Measurements from ENCODE around the gene PTBP1. TPM values are rescaled to one million over a fixed set of nuclear protein-coding genes. Genes with fewer than 3 reads are reported as not detected.

The PTBP1 gene
- total and polyA plus RNA-seq, 9 of the 15 experiments (the other 6 are each of a cell fraction or from before 2014, with no cell fraction given), result 14.0 to 759 (median 234) TPM

DNA sequence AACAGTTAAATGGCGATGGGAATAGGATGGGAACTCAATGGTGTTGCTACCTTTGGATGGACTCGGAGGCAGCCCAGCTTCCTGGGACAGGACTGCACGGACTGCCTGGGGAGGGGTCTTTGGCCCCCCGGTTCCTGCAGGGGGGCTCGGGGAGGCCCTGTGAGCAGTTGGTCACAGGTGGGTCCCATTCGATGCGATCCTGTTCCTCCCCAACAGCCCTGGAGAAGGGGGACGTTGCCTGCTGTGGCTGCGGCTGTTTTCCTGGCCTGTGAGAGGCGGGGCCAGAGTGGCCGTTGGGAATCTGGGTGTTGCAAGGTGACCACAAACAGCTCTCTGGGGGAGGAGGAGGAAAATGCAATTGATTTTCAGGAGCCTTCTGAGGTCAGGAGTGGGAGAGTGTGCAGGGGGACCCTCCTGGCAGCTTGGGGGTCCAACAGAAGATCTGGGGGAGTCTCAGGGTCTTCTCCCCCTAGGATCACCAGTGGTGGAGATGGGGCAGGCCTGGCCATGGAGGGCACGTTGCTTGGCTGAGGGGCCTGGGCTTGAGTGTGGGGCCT is 26.4 kb downstream of the PTBP1 start (continued):
- no peak for TF ChIP-seq PTRF (tag; IDR thresholded peaks at IDR 0.05)
- TF ChIP-seq MYBL2 (IDR thresholded peaks at IDR 0.05; ENCODE audit: low read depth), result no peak; the same call in 1 of the 2 replicates
- no peak for TF ChIP-seq MYBL2 (CRISPR knock-in tag; IDR thresholded peaks at IDR 0.05; ENCODE audit: borderline replicate concordance)
- no peak for TF ChIP-seq ZKSCAN8 (CRISPR knock-in tag; IDR thresholded peaks at IDR 0.05)
- no peak for TF ChIP-seq PTBP1 (IDR thresholded peaks at IDR 0.05; ENCODE audit: low read depth, low read length)
- no peak for TF ChIP-seq ZC3H8 (IDR thresholded peaks at IDR 0.05)
- TF ChIP-seq ELK1 (CRISPR knock-in tag; IDR thresholded peaks at IDR 0.05), result no peak
- no peak for TF ChIP-seq SNRNP70 (optimal IDR thresholded peaks at IDR 0.05; ENCODE audit: low read depth, low read length)
- TF ChIP-seq MAZ (CRISPR knock-in tag; conservative IDR thresholded peaks at IDR 0.05 in 1 of 2, IDR thresholded peaks at IDR 0.05 in 1 of 2), result peak; percentile 82 to 92
- TF ChIP-seq NFRKB (IDR thresholded peaks at IDR 0.05; ENCODE audit: low read depth), result no peak; the same call in 1 of the 2 replicates
- no peak for TF ChIP-seq TAF9B (IDR thresholded peaks at IDR 0.05; ENCODE audit: partially characterized antibody)
- TF ChIP-seq ZNF3 (CRISPR knock-in tag; IDR thresholded peaks at IDR 0.05), result no peak
- TF ChIP-seq YY1 (IDR thresholded peaks at IDR 0.05; ENCODE audit: borderline replicate concordance in 1 of 3, control insufficient read depth in 1 of 3, extremely low read depth in 1 of 3, insufficient read depth in 3 of 3, insufficient read length in 1 of 3, insufficient replicate concordance in 2 of 3, low read depth in 1 of 3, low read length in 2 of 3), result no peak
- no peak for TF ChIP-seq ZC3H4 (CRISPR knock-in tag; IDR thresholded peaks at IDR 0.05; ENCODE audit: borderline replicate concordance)
- no peak for TF ChIP-seq SP1 (CRISPR knock-in tag; IDR thresholded peaks at IDR 0.05)
- no peak for TF ChIP-seq TAF15 (IDR thresholded peaks at IDR 0.05; ENCODE audit: low read depth, low read length)
- TF ChIP-seq BRF2 (IDR thresholded peaks at IDR 0.05; ENCODE audit: borderline replicate concordance, insufficient read depth, insufficient read length), result no peak
- TF ChIP-seq SMARCE1 (IDR thresholded peaks at IDR 0.05), result no peak
- TF ChIP-seq ELF1 (tag; IDR thresholded peaks at IDR 0.05), result no peak
- no peak for TF ChIP-seq ZNF511 (CRISPR knock-in tag; IDR thresholded peaks at IDR 0.05)
- no peak for TF ChIP-seq THRAP3 (IDR thresholded peaks at IDR 0.05; ENCODE audit: borderline replicate concordance)
- no peak for TF ChIP-seq ZNF431 (CRISPR knock-in tag; IDR thresholded peaks at IDR 0.05)
- TF ChIP-seq ADNP (tag; IDR thresholded peaks at IDR 0.05), result no peak
- no peak for TF ChIP-seq JUNB (CRISPR knock-in tag; conservative IDR thresholded peaks at IDR 0.05)
- TF ChIP-seq GABPB2 (CRISPR knock-in tag; conservative IDR thresholded peaks at IDR 0.05), result no peak
- TF ChIP-seq, protein P1, sequence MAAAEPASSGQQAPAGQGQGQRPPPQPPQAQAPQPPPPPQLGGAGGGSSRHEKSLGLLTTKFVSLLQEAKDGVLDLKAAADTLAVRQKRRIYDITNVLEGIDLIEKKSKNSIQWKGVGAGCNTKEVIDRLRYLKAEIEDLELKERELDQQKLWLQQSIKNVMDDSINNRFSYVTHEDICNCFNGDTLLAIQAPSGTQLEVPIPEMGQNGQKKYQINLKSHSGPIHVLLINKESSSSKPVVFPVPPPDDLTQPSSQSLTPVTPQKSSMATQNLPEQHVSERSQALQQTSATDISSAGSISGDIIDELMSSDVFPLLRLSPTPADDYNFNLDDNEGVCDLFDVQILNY (CRISPR knock-in tag; IDR thresholded peaks at IDR 0.05), result no peak
- 0 out of 2 replicates have a peak, but pooled peaks have one; percentile 68 for TF ChIP-seq BRD4 (IDR thresholded peaks at IDR 0.05)

All from K562 (cell line).